HG03520 (cell line): ENCODE data around the gene GPX7.

Experiments used
- ATAC-seq: cut with Tn5 transposase; IDR thresholded peaks from one replicate; pipeline ENCODE4 v1.9.1; 2021; ENCODE audit warnings: mild to moderate bottlenecking, moderate library complexity; ENCODE audit not compliant: unreplicated experiment

GPX7 gene

GRCh38 chr1:52585474-52585873, 16.7 kb upstream of the GPX7 start:
- no peak for ATAC-seq

GRCh38 chr1:52588027-52588426, 14.1 kb upstream of the GPX7 start:
- ATAC-seq = no peak

GRCh38 chr1:52588535-52588934, 13.6 kb upstream of the GPX7 start:
- ATAC-seq = no peak

GRCh38 chr1:52590266-52590665, 11.9 kb upstream of the GPX7 start:
- ATAC-seq = no peak

GRCh38 chr1:52592637-52593323, 9.4 kb upstream of the GPX7 start:
- no peak for ATAC-seq

- ATAC-seq = no peak
These were observed 8.7 kb upstream of the GPX7 start for GRCh38 chr1:52593495-52593894.

GRCh38 chr1:52595061-52595460, 7.1 kb upstream of the GPX7 start:
- no peak for ATAC-seq

GRCh38 chr1:52597912-52598311, 4.3 kb upstream of the GPX7 start:
- ATAC-seq = no peak

- ATAC-seq = no peak
These were observed 3.4 kb upstream of the GPX7 start for GRCh38 chr1:52598729-52599128.

- ATAC-seq = no peak
These were observed 2.9 kb upstream of the GPX7 start for GRCh38 chr1:52599236-52599635.

GRCh38 chr1:52600533-52601179, 1.5 kb upstream of the GPX7 start:
- ATAC-seq = no peak

- no peak for ATAC-seq
These were observed 652 bp upstream of the GPX7 start for GRCh38 chr1:52601519-52601918.

GRCh38 chr1:52602856-52603600, 857 bp downstream of the GPX7 start:
- no peak for ATAC-seq

- ATAC-seq = no peak
These were observed 1.5 kb downstream of the GPX7 start for GRCh38 chr1:52603630-52604029.

GRCh38 chr1:52604063-52604770, 2.0 kb downstream of the GPX7 start:
- ATAC-seq = no peak

- no peak for ATAC-seq
These were observed 11.6 kb downstream of the GPX7 start for GRCh38 chr1:52613636-52614373.

- no peak for ATAC-seq
These were observed 12.5 kb downstream of the GPX7 start for GRCh38 chr1:52614671-52615070.

GRCh38 chr1:52615489-52616042, 13.4 kb downstream of the GPX7 start:
- ATAC-seq = no peak

GRCh38 chr1:52621950-52622349, 19.8 kb downstream of the GPX7 start:
- no peak for ATAC-seq

- no peak for ATAC-seq
These were observed 21.6 kb downstream of the GPX7 start for GRCh38 chr1:52623812-52624211.
